Endothelial cell of umbilical vein (primary cell): ENCODE measurements around the gene THSD7A. TPM values are rescaled to one million over a fixed set of nuclear protein-coding genes. Genes with fewer than 3 reads are reported as not detected.

Experiments used
- BruUV-seq: library from RNA; stranded (reverse); fragments of 400-500 nt; replicated peaks from 2 replicates; lab custom pipeline; 2021; lab: Mats Ljungman, UMichigan
- CTCF ChIA-PET: fragments of 300-600, 350-600 bp; sonication (Branson Sonifier 250); formaldehyde crosslinking; loops from one replicate; lab custom pipeline; 2021; ENCODE audit warnings: antibody characterized with exemption, inconsistent platforms; lab: Charles Lee
- POLR2A ChIA-PET: fragments of 300-600, 350-600 bp; sonication (Branson Sonifier 250); formaldehyde crosslinking; loops from one replicate; lab custom pipeline; 2021; ENCODE audit warnings: antibody characterized with exemption, inconsistent platforms; lab: Charles Lee
- DNase-seq: peaks from one replicate; pipeline ENCODE4 v3.0.0-alpha.2; 2011; ENCODE audit warnings: low read depth, low spot score
- FAIRE-seq: peaks from 2 replicates; lab custom pipeline; 2011; peaks lifted over from hg19 to GRCh38; lab: Jason Lieb, UNC
- H2AFZ ChIP-seq: 2 replicates; pipeline ENCODE4 v1.6.0; 2012; ENCODE audit warnings: low read depth, low read length, control low read depth, inconsistent platforms
- H3K27ac ChIP-seq: 2 replicates; pipeline ENCODE4 v1.5.1; 2011; ENCODE audit warnings: low read depth, mild to moderate bottlenecking, control low read depth, low read length, moderate library complexity; ENCODE audit not compliant: insufficient read depth
- H3K27me3 ChIP-seq, 2 experiments: 2 replicates each; pipeline versions ENCODE4 v1.6.0 to v1.6.1; 2011; ENCODE audit warnings: low read length in 2 of 2, mixed read lengths in 1 of 2; ENCODE audit not compliant: control insufficient read depth in 2 of 2, insufficient read depth in 2 of 2
- H3K36me3 ChIP-seq, 2 experiments: 2 replicates in 1 of 2; 3 replicates in 1 of 2; pipeline ENCODE4 v1.5.1; 2011; ENCODE audit warnings: low read length in 2 of 2, mild to moderate bottlenecking in 1 of 2, moderate library complexity in 1 of 2; ENCODE audit not compliant: control insufficient read depth in 2 of 2, insufficient read depth in 2 of 2; ENCODE audit errors: extremely low read depth in 1 of 2
- H3K4me1 ChIP-seq: 3 replicates; pipeline ENCODE4 v1.5.1; 2011; ENCODE audit warnings: mild to moderate bottlenecking, low read length; ENCODE audit not compliant: control insufficient read depth, insufficient read depth; ENCODE audit errors: extremely low read depth
- H3K4me2 ChIP-seq: 2 replicates; pipeline ENCODE4 v1.6.1; 2011; ENCODE audit warnings: low read length, control low read depth, mixed read lengths; ENCODE audit not compliant: insufficient read depth
- H3K4me3 ChIP-seq, 3 experiments: fragments of 200-600 bp in 1 of 3; sonication (generic), shearing (Covaris generic) in 1 of 3; replicated peaks in 1 of 3; 2 replicates each; pipeline ENCODE4 v1.5.1; 2011 to 2016; ENCODE audit warnings: control low read depth in 3 of 3, low read length in 3 of 3, mild to moderate bottlenecking in 2 of 3, inconsistent platforms in 1 of 3, low read depth in 1 of 3, moderate library complexity in 1 of 3; ENCODE audit not compliant: insufficient read depth in 1 of 3
- H3K79me2 ChIP-seq: 2 replicates; pipeline ENCODE4 v1.6.0; 2012; ENCODE audit warnings: low read length, inconsistent platforms; ENCODE audit not compliant: control insufficient read depth, insufficient read depth
- H3K9ac ChIP-seq: replicated peaks from 2 replicates; pipeline ENCODE3; 2011; ENCODE audit warnings: low read length, control low read depth; ENCODE audit not compliant: insufficient read depth; ENCODE audit errors: extremely low read depth
- H3K9me1 ChIP-seq: replicated peaks from 3 replicates; pipeline ENCODE4 v1.6.0; 2011; ENCODE audit warnings: mild to moderate bottlenecking, low read length; ENCODE audit not compliant: control insufficient read depth, insufficient read depth; ENCODE audit errors: extremely low read depth
- H3K9me3 ChIP-seq: replicated peaks from 2 replicates; pipeline ENCODE4 v1.5.1; 2012; ENCODE audit warnings: low read length, inconsistent platforms; ENCODE audit not compliant: control insufficient read depth, insufficient read depth
- H4K20me1 ChIP-seq: replicated peaks from 2 replicates; pipeline ENCODE3; 2011; ENCODE audit warnings: mild to moderate bottlenecking, low read length; ENCODE audit not compliant: control insufficient read depth, insufficient read depth; ENCODE audit errors: extremely low read depth
- EZH2 ChIP-seq: IDR thresholded peaks from 2 replicates; pipeline ENCODE4 v1.6.1; 2012; ENCODE audit warnings: borderline replicate concordance, low read depth, mild to moderate bottlenecking, moderate library complexity, low read length, inconsistent platforms; ENCODE audit not compliant: severe bottlenecking
- FOS ChIP-seq: IDR thresholded peaks from 2 replicates; pipeline ENCODE4 v1.6.1; 2011; ENCODE audit warnings: mild to moderate bottlenecking, low read length, moderate library complexity, borderline replicate concordance; ENCODE audit not compliant: insufficient read depth
- POLR2A ChIP-seq: IDR thresholded peaks from 2 replicates; pipeline ENCODE4 v1.6.1; 2012; ENCODE audit warnings: low read depth, mild to moderate bottlenecking, control low read depth, low read length
- dilution Hi-C: fragments of 300-500 bp; cut with MboI; formaldehyde crosslinking; loops from one replicate; pipeline ENCODE4 v1.15.0; 2019; ENCODE audit warnings: low sequenced_read_pairs; ENCODE audit not compliant: extremely low pct_ligation_motif_present
- intact Hi-C: fragments of 100-400 bp; cut with micrococcal nuclease; formaldehyde crosslinking; loops from one replicate; pipeline ENCODE4 v1.10.0; 2022
- polyA plus RNA-seq, 4 experiments: library from polyadenylated mRNA; depleted of rRNA in 3 of 4; stranded (reverse) in 3 of 4; unstranded in 1 of 4; fragments of >200 nt; gene quantifications; 2 replicates each; pipeline versions ENCODE4 v1.2.1 to v1.2.3, GENCODE V29; 2011 to 2012; ENCODE audit warnings: missing spikeins in 1 of 4
- total RNA-seq: library from RNA; stranded (reverse); gene quantifications from 2 replicates; pipeline ENCODE4 v1.2.3, GENCODE V29; 2021
- TF ChIP-seq, protein P1 (sequence below): IDR thresholded peaks from 2 replicates; pipeline ENCODE4 v1.6.1; 2011; ENCODE audit not compliant: insufficient read depth, insufficient read length
- TF ChIP-seq, protein P2 (sequence below), 2 donors: IDR thresholded peaks; 1 replicate in 1 of 2; 2 replicates in 1 of 2; pipeline ENCODE4 v1.5.1; 2011; ENCODE audit warnings: low read length in 2 of 2, mild to moderate bottlenecking in 2 of 2, moderate library complexity in 2 of 2, control low read depth in 1 of 2, inconsistent platforms in 1 of 2, low read depth in 1 of 2; ENCODE audit not compliant: insufficient read depth in 1 of 2; ENCODE audit errors: extremely low read depth in 1 of 2

THSD7A gene
- total and polyA plus RNA-seq, 2 donors (not counting 3 experiments of a cell fraction or from before 2014, with no cell fraction given): 3.3 to 12.7 TPM

DNA sequence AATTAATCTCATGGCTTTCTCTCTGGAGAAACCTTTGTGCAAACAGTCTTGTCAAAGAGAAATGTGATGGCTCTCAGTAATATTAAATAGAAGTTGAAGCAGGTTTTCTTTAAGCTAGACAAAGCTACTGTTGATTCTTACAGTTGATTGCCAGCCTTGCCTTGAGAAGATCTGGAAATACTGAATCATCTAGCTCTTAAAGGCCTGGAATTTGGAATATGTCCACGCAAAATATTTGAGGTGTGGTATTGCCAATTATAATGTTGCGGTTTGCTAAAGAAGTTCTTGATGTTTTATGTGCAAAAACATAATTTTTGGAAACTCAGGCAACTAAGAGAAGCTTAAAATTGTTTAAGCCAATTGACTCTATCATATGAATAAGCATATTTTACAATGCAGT, 486.4 kb downstream of the THSD7A start:
- BruUV-seq: no TSS peak
- ChIA-PET CTCF (interaction anchor here (1.1 to 1.4 kb wide), 3 partner anchors 11 to 728 kb away, joined by 3 to 7 read pairs (median 4); no protein-coding TSS in a partner anchor), POLR2A (no interaction called here)
- Histone ChIP-seq H3K9me3 (no peaks in the 10 kb centered on the region), H2AFZ (no peak overlapping the region), H3K4me3 (no peak overlapping the region), H3K9ac (no peak overlapping the region), H3K27ac (no peak overlapping the region), H3K79me2 (no peaks in the 10 kb centered on the region), H3K27me3 (peaks cover 0 to 2% of the 10 kb centered on the region in 2 experiments), H3K4me2 (no peak overlapping the region), H3K9me1 (no peaks in the 10 kb centered on the region), H4K20me1 (no peaks in the 10 kb centered on the region), H3K36me3 (no peaks in the 10 kb centered on the region), H3K4me1 (no peaks in the 10 kb centered on the region)
- dilution Hi-C loops (no loop called here), intact Hi-C loops (no loop called here)
- TF ChIP-seq EZH2 (no peak), POLR2A (no peak), FOS (no peak)
- TF ChIP-seq, protein P1, sequence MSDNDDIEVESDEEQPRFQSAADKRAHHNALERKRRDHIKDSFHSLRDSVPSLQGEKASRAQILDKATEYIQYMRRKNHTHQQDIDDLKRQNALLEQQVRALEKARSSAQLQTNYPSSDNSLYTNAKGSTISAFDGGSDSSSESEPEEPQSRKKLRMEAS: no peak
- FAIRE-seq (no peak), DNase-seq (no peak)

- Histone ChIP-seq H2AFZ (peak overlapping the region; percentile 61), H4K20me1 (no peaks in the 10 kb centered on the region), H3K4me1 (no peaks in the 10 kb centered on the region), H3K9me3 (no peaks in the 10 kb centered on the region), H3K36me3 (no peaks in the 10 kb centered on the region), H3K9ac (no peak overlapping the region), H3K4me2 (peak overlapping the region; percentile 35), H3K4me3 (no peak overlapping the region), H3K79me2 (no peaks in the 10 kb centered on the region), H3K9me1 (no peaks in the 10 kb centered on the region), H3K27ac (no peak overlapping the region), H3K27me3 (peaks cover 0 to 2% of the 10 kb centered on the region in 2 experiments)
- BruUV-seq: no TSS peak
- TF ChIP-seq, protein P2, sequence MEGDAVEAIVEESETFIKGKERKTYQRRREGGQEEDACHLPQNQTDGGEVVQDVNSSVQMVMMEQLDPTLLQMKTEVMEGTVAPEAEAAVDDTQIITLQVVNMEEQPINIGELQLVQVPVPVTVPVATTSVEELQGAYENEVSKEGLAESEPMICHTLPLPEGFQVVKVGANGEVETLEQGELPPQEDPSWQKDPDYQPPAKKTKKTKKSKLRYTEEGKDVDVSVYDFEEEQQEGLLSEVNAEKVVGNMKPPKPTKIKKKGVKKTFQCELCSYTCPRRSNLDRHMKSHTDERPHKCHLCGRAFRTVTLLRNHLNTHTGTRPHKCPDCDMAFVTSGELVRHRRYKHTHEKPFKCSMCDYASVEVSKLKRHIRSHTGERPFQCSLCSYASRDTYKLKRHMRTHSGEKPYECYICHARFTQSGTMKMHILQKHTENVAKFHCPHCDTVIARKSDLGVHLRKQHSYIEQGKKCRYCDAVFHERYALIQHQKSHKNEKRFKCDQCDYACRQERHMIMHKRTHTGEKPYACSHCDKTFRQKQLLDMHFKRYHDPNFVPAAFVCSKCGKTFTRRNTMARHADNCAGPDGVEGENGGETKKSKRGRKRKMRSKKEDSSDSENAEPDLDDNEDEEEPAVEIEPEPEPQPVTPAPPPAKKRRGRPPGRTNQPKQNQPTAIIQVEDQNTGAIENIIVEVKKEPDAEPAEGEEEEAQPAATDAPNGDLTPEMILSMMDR (IDR thresholded peaks at IDR 0.05; ENCODE audit: extremely low read depth in 1 of 2, insufficient read depth in 1 of 2, low read depth in 1 of 2, low read length in 2 of 2): peak; percentile 45 to 50
- TF ChIP-seq, protein P1: no peak
- dilution Hi-C loops: no loop called here
- FAIRE-seq (peak; percentile 83), DNase-seq (peak; percentile 60)
- ChIA-PET CTCF (interaction anchor here (0.6 to 2.1 kb wide), 18 partner anchors 9 to 1094 kb away, joined by 3 to 13 read pairs (median 4); no protein-coding TSS in a partner anchor), POLR2A (no interaction called here)
- intact Hi-C loops: loop anchor here (5.0 kb wide), 4 partner anchors 132 to 1322 kb away; no protein-coding TSS in a partner anchor
Observed at GRCh38 chr7:11343818-11344413, 488.1 kb downstream of the THSD7A start.
